ENCODE results near the gene SLC7A9. TPM values are rescaled to one million over a fixed set of nuclear protein-coding genes. Genes with fewer than 3 reads are reported as not detected.

The SLC7A9 gene
- total RNA-seq, result not detected in 2 replicates

DNA sequence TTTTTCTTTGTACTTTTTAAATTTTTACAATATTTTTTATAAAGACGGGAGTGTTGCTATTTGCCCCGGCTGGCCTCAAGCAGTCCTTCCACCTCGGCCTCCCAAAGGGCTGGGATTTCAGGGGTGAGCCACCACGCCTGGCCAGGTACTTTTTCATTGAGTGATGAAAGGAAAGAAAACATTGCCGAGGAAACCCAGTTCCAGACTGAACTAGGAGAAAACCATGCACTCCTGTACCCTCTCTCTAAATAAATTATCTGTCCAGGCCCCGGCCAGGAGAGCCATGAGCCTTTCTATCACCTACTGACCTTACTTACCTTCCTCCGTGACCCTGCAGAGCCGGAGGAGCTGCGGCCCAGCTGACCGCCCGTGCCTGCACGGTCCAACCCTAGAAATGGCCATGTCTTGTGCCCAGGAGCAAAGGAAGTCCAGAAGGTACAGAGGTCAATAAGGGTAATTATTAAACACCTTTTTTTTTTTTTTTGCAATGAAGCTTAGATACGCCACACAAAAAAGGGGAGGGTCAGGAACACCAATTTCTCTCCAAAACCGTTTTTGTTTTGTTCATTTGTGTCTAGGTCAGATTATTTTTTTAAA is at the start of gene SLC7A9:
TSS of gene SLC7A9 (minus strand) at position 399 of the 597 bp plus-strand sequence. CDS start 1,233 bp downstream, outside the sequence.
- no peak for DNase-seq (ENCODE audit: extremely low read depth, low read depth, low spot score)

DNA sequence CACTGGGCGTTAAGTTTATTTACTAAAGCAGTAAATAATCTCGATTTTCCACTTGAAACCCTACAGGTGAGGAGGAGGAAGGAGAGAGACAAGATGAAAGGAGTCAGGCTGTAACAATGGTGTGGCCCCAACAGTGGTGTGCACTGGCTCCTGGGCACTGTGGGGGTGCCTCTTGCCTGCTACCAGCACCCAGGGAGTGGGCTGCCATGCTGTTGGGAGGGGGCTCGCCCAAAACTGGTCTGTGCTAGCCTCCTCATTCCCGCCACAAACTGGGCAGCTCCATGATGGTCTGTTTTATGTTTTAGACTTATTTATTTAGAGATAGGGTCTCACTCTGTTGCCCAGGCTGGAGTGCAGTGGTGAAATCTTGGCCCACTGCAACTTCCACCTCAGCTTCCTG is 49.8 kb upstream of the SLC7A9 start:
- DNase-seq (ENCODE audit: extremely low read depth, low read depth, low spot score), result no peak

DNA sequence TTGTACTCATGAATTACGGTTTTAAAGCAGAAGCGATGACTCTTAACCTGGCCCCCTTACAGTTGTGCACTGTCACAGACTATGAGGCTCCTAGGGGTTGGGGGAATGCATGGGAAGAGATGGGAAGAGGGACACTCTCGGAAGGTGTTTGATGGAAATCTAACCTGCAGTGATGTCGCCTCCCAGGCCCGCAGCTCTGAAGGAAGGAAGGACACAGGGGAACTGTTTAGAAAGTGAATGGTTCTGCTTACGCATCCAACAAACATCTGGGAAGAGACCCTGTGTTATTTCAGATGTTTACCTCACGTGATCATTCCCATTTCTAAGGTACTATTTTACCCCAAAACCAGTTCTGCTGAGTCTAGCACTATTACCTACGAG is 48.0 kb upstream of the SLC7A9 start:
- DNase-seq (ENCODE audit: extremely low read depth, low read depth, low spot score), result no peak

DNA sequence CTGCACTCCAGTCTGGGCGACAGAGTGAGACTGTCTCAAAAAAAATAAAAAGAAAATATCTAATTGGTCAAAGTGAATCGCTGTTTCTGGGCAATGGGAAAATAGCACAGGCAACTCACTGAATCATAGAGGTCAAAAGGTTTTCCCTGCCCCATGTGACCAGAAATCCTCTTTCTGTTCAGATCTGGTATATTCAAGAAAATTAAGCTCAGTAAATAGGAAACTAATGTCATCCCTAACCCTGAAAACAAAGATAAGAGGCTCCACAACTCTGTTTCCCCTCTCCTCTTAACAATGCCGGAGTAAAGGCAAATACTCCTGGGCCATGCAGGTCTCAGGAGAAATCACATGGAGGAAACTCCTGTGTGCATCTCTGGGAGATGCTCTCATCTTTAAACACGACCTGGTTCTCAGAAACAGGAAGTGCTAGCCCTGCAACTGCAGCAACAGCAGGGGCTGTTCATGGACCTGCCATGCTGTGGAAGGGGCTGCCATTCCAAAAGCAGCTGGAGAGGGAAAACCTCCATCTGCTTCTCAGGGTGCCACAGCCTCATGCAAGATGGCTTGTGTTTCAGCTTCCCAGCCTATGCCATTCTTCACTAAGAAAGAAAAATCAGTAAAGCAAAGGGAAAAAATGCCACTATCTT is 47.5 kb upstream of the SLC7A9 start:
- DNase-seq (ENCODE audit: extremely low read depth, low read depth, low spot score), result peak; percentile 12

DNA sequence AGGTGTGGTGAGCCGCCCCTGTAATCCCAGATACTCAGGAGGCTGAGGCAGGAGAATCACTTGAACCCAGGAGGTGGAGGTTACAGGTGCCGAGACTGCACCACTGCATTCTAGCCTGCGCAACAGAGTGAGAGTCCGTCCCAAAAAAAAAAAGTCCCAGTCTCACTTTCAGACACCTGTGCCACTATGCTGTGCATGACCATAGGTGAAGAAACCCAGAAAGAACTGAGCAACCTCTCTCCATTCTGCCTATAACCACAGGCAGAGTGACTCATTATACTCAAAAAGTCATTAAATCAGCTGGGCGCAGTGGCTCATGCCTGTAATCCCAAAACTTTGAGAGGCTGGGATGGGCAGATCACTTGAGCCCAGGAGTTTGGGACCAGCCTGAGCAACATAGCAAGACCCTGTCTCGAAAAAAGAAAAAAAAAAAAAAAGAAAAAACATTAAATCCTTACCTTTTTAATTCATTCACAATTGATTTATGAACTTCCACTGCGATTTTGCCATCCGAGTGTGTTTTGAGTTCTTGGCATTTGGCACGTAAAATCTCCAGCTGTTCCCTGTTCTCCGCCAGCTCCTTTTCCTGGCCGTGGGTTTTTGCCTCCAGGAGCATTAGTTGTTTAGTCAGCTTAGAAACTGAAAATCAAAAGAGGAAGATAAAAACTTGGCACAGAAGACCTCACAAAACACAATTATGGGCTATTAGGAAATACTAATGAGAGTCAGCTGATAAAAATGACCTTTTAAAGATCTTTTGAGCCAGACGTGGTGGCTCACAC is 45.5 kb upstream of the SLC7A9 start:
- no peak for DNase-seq (ENCODE audit: extremely low read depth, low read depth, low spot score)

DNA sequence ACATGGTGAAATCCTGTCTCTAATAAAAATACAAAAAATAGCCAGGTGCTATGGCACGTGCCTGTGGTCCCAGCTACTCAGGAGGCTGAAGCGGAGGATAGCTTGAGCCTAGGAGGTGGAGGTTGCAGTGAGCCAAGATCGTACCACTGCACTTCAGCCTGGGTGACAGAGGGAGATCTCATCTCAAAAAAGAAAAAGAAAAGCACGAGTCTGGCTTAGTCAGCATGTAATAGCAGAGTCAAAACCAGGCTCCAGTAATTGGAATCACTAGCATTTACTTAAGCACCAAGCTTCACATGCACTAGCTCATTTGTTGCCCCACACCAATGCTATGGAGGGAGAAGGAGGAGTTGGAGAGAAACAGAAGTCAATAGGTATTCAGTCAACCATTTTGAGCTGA is 41.9 kb upstream of the SLC7A9 start:
- DNase-seq (ENCODE audit: extremely low read depth, low read depth, low spot score), result no peak

DNA sequence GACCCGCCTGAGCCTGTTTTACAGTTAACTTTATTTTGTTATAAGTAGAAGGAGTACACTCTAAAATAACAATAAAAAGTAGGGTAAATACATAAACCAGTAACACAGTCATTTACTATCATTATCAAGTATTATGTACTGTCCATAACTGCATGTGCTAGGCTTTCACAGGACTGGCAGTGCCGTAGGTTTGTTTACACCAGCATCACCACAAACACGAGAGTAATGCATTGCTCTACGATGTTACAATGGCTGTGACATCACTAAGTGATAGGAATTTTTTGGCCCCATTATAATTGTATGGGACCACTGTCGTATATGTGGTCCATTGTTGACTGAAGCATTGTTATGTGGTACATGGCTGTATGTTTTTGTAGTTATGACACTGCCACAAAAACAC is 41.3 kb upstream of the SLC7A9 start:
- no peak for DNase-seq (ENCODE audit: extremely low read depth, low read depth, low spot score)

DNA sequence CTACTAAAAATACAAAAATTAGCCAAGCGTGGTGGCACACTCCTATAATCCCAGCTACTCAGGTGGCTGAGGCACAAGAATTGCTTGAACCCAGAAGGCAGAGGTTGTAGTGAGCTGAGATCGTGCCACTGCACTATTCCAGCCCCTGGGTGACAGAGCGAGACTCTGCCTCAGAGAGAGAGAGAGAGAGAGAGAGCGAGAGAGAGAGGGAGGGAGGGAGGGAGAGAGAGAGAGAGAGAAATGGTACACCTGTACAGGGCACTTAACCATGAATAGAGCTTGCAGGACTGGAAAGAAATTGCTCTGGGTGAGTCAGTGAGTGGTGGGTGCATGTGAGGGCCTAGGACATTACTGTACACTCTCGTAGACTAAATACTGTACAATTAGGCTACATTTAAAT is 40.5 kb upstream of the SLC7A9 start:
- DNase-seq (ENCODE audit: extremely low read depth, low read depth, low spot score), result no peak

DNA sequence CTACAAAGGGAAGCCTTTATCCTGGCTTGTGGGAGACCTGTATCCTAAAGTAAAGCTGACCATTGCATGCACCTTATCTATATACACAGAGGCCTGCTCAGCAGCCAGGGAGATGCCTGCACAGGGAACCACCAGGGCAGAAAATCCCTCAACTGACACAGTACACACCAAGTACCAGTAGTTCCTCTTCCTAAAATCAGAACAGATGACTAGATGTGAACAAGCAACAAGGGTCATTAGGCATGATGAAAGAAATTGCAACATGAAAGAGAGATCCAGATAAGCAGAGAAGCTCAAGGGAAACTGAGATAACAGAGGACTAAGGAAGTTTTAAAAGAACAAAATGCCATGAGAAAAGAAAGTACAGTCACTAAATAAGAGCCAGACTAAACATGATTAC is 39.7 kb upstream of the SLC7A9 start:
- DNase-seq (ENCODE audit: extremely low read depth, low read depth, low spot score), result no peak

DNA sequence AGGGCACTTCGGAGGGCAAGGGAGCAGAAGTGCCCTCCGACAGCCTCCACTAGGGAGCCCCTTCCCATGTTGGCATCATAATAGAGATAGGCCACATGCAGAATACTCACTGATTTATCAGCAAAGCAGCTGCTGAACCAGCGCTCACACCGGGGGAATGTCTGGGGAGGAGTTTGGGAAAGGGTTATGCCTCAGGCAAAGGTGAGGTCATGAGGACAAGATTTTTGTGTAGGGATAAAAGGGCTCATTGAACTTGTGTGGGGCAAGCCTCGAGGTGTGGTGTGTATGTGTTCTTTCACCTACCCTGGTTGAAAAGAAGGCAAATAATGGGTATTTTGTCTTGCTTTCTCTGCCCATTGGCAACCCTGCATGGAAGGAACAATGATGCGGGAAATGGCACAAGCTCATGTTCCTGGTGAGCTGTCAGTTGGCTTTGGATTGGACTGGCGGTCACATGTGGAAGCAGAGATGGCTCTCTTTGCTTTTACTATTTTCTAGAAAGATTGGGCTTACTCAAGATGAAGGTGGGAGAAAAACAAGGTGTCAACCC is 39.1 kb upstream of the SLC7A9 start:
- DNase-seq (ENCODE audit: extremely low read depth, low read depth, low spot score), result no peak

DNA sequence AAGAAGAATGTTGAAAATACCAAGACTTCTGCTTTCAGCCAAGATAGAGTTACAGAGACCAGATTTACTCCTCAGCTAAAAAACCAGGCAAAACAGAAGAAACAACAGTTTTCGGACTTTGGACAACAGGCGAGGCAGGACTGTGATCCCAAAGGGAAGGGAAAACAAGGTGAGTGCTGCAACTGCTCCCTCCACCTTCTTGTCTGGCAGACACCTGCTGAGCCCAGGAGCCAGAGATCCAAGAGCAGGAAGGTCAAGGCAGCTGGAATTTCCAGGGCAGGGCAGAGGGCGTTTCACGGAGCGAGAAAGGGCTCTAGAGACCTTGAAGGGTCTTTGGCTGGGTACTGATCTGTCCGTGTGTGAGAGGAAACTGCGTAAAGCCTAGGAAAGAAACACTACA is 32.9 kb upstream of the SLC7A9 start:
- DNase-seq (ENCODE audit: extremely low read depth, low read depth, low spot score), result no peak

DNA sequence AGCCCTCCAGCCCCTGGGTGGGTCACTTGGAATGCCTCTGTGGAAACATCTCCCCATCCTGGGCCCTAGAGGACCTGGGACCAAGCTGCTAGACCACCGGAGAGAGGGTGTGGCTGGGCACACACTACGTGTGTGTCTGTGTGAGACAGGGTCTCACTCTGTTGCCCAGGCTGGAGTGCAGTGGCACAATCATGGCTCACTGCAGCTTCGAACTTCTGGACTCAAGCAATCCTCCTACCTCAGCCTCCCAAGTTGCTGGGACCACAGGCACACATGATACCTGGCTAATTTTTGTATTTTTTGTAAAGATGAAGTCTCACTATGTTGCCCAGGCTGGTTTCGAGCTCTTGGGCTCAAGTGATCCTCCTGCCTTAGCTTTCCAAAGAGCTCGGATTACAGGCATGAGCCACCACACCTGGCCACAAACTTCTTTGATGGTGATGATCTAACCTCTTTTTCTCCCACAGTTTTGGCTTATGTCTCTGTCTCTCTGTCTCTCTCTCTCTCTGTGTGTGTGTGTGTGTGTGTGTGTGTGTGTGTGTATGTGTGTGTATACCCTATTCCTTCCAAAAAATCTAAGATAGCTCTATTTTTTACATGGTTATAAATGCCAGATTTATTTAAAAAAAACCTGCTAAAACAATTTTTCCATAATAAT is 32.1 kb upstream of the SLC7A9 start:
- no peak for DNase-seq (ENCODE audit: extremely low read depth, low read depth, low spot score)

DNA sequence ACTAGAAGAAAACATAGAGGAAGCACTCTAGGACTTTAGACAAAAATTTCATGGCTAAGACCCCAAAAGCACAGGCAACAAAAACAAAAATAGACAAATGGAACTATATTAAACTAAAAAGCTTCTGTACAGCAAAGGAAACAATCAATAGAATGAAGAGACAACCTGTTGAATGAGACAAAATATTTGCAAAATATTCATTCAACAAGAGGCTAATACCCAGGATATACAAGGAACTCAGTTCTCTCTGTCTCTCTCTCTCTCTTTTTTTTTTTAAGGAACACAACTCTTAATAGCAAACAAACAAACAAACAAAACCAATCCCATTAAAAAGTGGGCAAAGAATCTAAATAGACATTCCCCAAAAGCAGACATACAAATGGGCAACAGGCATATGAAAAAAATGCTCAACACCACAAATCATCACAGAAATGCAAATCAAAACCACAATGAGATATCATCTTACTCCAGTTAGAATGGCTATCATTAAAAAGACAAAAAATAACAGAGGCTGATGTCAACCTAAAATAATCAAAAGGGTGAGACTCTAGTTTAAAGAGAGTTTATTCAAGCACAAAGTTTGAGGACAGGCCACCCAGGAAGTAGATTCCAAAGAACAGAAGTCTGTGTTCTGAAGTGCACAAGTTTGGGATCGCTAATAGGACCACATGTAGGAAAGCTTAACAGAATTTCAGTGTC is 27.1 kb upstream of the SLC7A9 start:
- no peak for DNase-seq (ENCODE audit: extremely low read depth, low read depth, low spot score)

DNA sequence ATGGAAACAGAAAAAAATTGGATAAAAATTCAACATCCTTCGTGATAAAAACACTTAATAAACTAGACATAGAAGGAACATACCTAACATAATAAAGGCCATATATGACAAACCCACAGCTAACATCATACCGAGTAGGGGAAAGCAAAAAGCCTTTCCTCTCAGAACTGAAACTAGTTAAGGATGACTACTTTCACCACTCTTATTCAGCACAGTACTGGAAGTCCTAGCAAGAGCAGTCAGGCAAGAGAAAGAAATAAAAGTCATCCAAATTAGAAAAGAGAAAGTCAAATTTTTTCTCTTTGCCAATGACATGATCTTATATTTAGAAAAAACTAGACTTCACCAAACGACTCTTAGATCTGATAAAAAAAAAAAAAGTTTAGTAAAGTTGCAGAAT is 25.8 kb upstream of the SLC7A9 start:
- no peak for DNase-seq (ENCODE audit: extremely low read depth, low read depth, low spot score)

DNA sequence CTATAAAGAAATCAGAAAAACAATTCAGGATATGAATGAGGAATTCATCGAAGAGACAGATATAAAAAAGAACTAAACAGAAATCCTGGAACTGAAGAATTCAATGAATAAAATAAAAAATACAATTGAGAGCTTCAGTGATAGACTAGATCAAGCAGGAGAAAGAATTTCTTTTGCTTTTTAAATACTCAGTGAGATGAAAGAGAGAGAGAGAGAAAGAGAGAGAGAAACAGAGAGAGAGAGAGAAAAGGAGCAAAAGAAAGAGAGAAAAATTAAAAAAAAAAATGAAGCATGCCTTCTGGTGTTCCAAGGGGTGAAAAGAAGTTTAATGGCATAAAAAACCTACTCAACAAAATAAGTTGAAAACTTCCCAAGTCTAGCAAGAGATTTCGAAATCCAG is 22.0 kb upstream of the SLC7A9 start:
- no peak for DNase-seq (ENCODE audit: extremely low read depth, low read depth, low spot score)

DNA sequence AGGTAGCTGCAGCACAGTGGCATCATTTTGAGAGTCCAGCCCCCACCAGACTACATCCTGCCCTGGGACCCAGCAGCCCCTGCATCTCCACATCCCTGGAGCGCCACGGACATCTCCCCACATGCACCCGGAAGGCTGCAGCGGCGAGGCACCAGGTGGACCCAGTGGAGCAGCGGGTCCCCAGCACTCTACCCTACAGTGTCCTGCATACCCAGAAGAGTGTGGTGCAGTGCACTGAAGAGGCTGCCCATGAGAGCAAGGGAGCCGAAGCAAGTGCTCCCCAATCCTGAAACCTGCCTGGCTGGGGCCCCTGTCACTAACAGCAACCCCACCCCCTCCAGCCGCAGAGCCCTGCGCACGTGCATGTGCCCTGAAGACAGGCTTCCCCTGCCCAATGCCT is 21.3 kb upstream of the SLC7A9 start:
- no peak for DNase-seq (ENCODE audit: extremely low read depth, low read depth, low spot score)

DNA sequence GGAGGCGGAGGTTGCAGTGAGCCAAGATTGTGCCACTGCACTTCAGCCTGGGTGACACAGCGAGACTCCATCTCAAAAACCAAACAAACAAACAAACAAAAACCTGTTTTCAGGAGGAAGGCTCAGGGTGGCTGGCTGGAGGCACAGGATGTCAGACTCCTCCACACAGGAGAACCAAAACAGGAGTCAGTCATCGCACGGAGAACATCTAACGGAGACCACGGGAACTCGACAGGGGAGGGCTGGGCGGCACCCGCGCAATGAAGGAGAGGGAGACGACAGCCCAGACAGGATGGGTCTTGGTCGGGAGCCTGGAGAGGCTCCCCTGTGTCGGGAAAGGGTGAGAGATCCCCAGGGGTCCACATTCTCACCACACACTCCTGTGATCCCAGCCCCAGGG is 20.8 kb upstream of the SLC7A9 start:
- DNase-seq (ENCODE audit: extremely low read depth, low read depth, low spot score), result no peak

DNA sequence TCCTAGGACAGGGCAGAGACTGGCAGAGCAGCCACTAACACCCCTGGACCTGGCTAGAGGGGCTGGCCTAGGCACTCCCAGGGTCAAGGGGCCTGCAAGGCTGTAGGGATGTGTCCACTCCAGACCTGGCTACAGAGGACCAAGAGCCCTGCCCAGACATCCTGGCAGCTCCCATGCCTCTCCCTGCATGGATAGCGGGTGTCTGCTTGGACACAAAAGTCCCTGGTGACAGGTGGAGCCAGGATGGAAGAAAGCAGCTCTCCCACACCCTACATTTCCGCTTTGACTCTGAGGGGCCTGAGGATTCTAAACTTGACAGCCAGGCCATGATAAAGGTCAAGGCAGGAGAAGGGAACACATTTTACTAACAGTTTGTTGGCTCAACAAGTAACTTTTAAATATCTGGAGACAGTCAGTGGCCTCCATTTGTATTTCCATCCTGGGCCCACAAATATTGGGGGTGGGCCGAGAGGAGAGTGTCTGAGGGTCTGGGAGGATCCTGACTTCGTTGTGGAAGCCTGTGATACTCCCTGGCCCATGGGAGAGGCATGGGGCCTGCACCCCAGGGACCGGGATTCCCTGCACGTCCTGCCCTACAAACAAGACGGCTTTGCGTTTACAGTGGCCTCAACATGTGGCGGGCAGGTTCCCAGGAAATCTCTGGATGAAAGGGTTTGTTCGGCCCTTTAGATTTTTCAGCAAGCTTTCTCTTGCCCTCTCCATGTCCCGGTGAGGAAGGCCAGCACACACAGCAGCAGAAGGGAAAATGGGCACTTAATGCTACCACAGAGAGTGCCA is 19.8 kb upstream of the SLC7A9 start:
- DNase-seq (ENCODE audit: extremely low read depth, low read depth, low spot score), result no peak

DNA sequence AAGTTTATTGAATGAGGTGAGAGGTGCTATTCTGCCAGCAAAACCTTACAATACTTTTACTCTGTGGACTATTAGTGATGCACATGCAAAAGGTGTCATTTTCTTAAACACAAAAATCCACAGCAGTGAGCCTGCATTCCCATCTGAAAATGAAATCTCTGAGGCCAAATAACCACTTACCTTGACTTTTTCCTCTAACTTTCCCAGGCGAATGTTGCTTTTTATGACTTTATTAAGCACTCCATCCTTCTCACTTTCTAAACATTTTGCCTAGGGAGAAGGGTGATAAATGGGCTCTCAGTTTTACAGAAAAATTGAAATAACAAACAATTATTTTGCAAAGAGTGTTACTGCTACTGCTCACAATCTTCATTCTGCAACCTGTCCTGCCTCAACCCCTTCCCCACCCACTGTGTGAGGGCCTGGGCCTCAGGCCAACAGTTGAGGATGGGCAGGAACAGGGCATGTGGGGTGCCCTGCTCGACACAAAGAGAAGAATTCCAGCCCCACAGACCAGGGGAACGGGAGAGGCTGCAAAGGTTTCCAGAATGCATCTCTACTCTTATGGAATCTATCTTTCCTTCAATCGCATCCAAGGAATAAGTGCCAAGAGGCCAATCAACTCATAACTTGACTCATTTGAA is 18.1 kb upstream of the SLC7A9 start:
- no peak for DNase-seq (ENCODE audit: extremely low read depth, low read depth, low spot score)

All from glomerular endothelial cell (primary cell).